SK-N-SH (cell line): ENCODE data around the gene TTC28. TPM values are rescaled to one million over a fixed set of nuclear protein-coding genes. Genes with fewer than 3 reads are reported as not detected.

ENCODE experiments used
- CTCF ChIA-PET: fragments of 300-600, 350-600 bp; formaldehyde crosslinking; extraction: SDS; loops from one replicate; lab custom pipeline; 2021; lab: Yijun Ruan, JAX
- POLR2A ChIA-PET: fragments of 350-600 bp; sonication (Branson Sonifier 250); formaldehyde crosslinking; extraction: SDS; loops from one replicate; lab custom pipeline; 2020; ENCODE audit warnings: antibody characterized with exemption, inconsistent platforms; lab: Yijun Ruan, JAX
- DNase-seq: peaks from one replicate; pipeline ENCODE4 v3.0.0; 2012
- H2AFZ ChIP-seq: fragments of 200-600 bp; sonication (generic); 2 replicates; pipeline ENCODE4 v1.8.1; 2016; ENCODE audit warnings: antibody characterized with exemption, mild to moderate bottlenecking, low read depth
- H3F3A ChIP-seq: fragments of 200-600 bp; sonication (generic); replicated peaks from 2 replicates; pipeline ENCODE3; 2016; ENCODE audit warnings: antibody characterized with exemption, mild to moderate bottlenecking; ENCODE audit not compliant: insufficient read depth
- H3K27ac ChIP-seq, 2 experiments: fragments of 200-500 bp in 1 of 2; fragments of 200-600 bp in 1 of 2; sonication (Bioruptor generic) in 1 of 2; sonication (generic), shearing (Covaris generic) in 1 of 2; 2 replicates each; pipeline versions ENCODE4 v1.5.1 to v1.6.1; 2014 to 2016; ENCODE audit warnings: low read depth in 2 of 2, inconsistent platforms in 1 of 2, low read length in 1 of 2, mild to moderate bottlenecking in 1 of 2, mixed read lengths in 1 of 2
- H3K27me3 ChIP-seq: fragments of 200-600 bp; sonication (generic), shearing (Covaris generic); 2 replicates; pipeline ENCODE4 v1.6.1; 2016; ENCODE audit warnings: mixed run types; ENCODE audit not compliant: insufficient read depth
- H3K36me3 ChIP-seq, 2 experiments: fragments of 200-500 bp in 1 of 2; fragments of 200-600 bp in 1 of 2; sonication (Bioruptor generic) in 1 of 2; sonication (generic) in 1 of 2; replicated peaks in 1 of 2; 2 replicates each; pipeline versions ENCODE3 to v1.5.1; 2014 to 2016; ENCODE audit warnings: low read length in 1 of 2, mild to moderate bottlenecking in 1 of 2; ENCODE audit not compliant: insufficient read depth in 2 of 2, control insufficient read depth in 1 of 2
- H3K4me1 ChIP-seq, 2 experiments: fragments of 200-500 bp in 1 of 2; fragments of 200-600 bp in 1 of 2; sonication (Bioruptor generic) in 1 of 2; sonication (generic), shearing (Covaris generic) in 1 of 2; 2 replicates each; pipeline versions ENCODE4 v1.5.1 to v1.6.1; 2014 to 2016; ENCODE audit warnings: low read depth in 1 of 2, low read length in 1 of 2, mixed run types in 1 of 2; ENCODE audit not compliant: insufficient read depth in 2 of 2, control insufficient read depth in 1 of 2
- H3K4me2 ChIP-seq: fragments of 200-600 bp; sonication (generic), shearing (Covaris generic); 2 replicates; pipeline ENCODE4 v1.6.1; 2017; ENCODE audit warnings: mixed run types
- H3K4me3 ChIP-seq, 2 experiments: fragments of 200-500 bp in 1 of 2; fragments of 200-600 bp in 1 of 2; sonication (Bioruptor generic) in 1 of 2; sonication (generic), shearing (Covaris generic) in 1 of 2; 2 replicates each; pipeline versions ENCODE4 v1.5.1 to v1.8.1; 2014 to 2016; ENCODE audit warnings: low read depth in 2 of 2, inconsistent platforms in 1 of 2, low read length in 1 of 2, mild to moderate bottlenecking in 1 of 2, mixed read lengths in 1 of 2, moderate library complexity in 1 of 2
- H3K79me2 ChIP-seq: fragments of 200-600 bp; sonication (generic); 2 replicates; pipeline ENCODE4 v1.8.1; 2017; ENCODE audit warnings: mild to moderate bottlenecking; ENCODE audit not compliant: insufficient read depth
- H3K9ac ChIP-seq: fragments of 200-600 bp; sonication (generic); 2 replicates; pipeline ENCODE4 v1.6.1; 2017; ENCODE audit warnings: mixed run types
- H3K9me2 ChIP-seq: fragments of 200-600 bp; sonication (generic); 2 replicates; pipeline ENCODE4 v1.6.1; 2017; ENCODE audit warnings: mixed run types
- H3K9me3 ChIP-seq: fragments of 200-600 bp; sonication (generic); 2 replicates; pipeline ENCODE4 v1.6.1; 2017; ENCODE audit warnings: mixed run types, mild to moderate bottlenecking, moderate library complexity
- H4K20me1 ChIP-seq: fragments of 200-600 bp; sonication (generic); 2 replicates; pipeline ENCODE4 v1.6.1; 2017; ENCODE audit warnings: mild to moderate bottlenecking, mixed run types; ENCODE audit not compliant: insufficient read depth
- CTCF ChIP-seq: fragments of 200-600 bp; sonication (generic); IDR thresholded peaks from 2 replicates; pipeline ENCODE4 v1.6.1; 2017; ENCODE audit warnings: antibody characterized with exemption, mild to moderate bottlenecking, moderate library complexity
- ELF1 ChIP-seq: IDR thresholded peaks from 2 replicates; pipeline ENCODE4 v1.4.0; 2012
- EZH2phosphoT487 ChIP-seq: fragments of 200-600 bp; sonication (generic); IDR thresholded peaks from 2 replicates; pipeline ENCODE4 v1.6.1; 2017; ENCODE audit warnings: low read depth, mixed run types, mild to moderate bottlenecking, antibody characterized with exemption, moderate library complexity, borderline replicate concordance
- FOXJ3 ChIP-seq: sonication (generic); formaldehyde crosslinking; IDR thresholded peaks from 2 replicates; pipeline ENCODE4 v1.5.1; 2020; ENCODE audit warnings: mild to moderate bottlenecking, missing genetic modification reagents
- FOXM1 ChIP-seq: IDR thresholded peaks from 2 replicates; pipeline ENCODE4 v1.4.0; 2012; ENCODE audit warnings: low read depth, mild to moderate bottlenecking
- GABPA ChIP-seq: IDR thresholded peaks from 2 replicates; pipeline ENCODE4 v1.4.0; 2012; ENCODE audit warnings: low read depth, mild to moderate bottlenecking
- IRF3 ChIP-seq: fragments of 150-350 bp; IDR thresholded peaks from 2 replicates; pipeline ENCODE4 v1.6.1; 2016; ENCODE audit warnings: mild to moderate bottlenecking, low read depth, low read length
- JUND ChIP-seq: IDR thresholded peaks from 2 replicates; pipeline ENCODE4 v1.4.0; 2012
- MXI1 ChIP-seq: IDR thresholded peaks from 2 replicates; pipeline ENCODE4 v1.6.1; 2012; ENCODE audit warnings: mild to moderate bottlenecking, low read depth, low read length, improper control_type of control experiment
- NFIC ChIP-seq: IDR thresholded peaks from 2 replicates; pipeline ENCODE4 v1.4.0; 2012; ENCODE audit warnings: borderline replicate concordance
- NRF1 ChIP-seq: IDR thresholded peaks from 2 replicates; pipeline ENCODE4 v1.6.1; 2012; ENCODE audit warnings: low read depth, mild to moderate bottlenecking, low read length
- RAD21 ChIP-seq: IDR thresholded peaks from 2 replicates; pipeline ENCODE4 v1.6.1; 2012; ENCODE audit warnings: mild to moderate bottlenecking, low read length
- RCOR1 ChIP-seq: fragments of 150-350 bp; IDR thresholded peaks from 2 replicates; pipeline ENCODE4 v1.6.1; 2017; ENCODE audit warnings: antibody characterized with exemption, low read length
- RXRA ChIP-seq: IDR thresholded peaks from 2 replicates; pipeline ENCODE4 v1.4.0; 2012; ENCODE audit warnings: low read depth, mild to moderate bottlenecking, borderline replicate concordance
- SIN3A ChIP-seq: IDR thresholded peaks from 2 replicates; pipeline ENCODE4 v1.6.1; 2012; ENCODE audit warnings: low read depth, mild to moderate bottlenecking, low read length, moderate library complexity, borderline replicate concordance
- SMC3 ChIP-seq: IDR thresholded peaks from 2 replicates; pipeline ENCODE4 v1.6.1; 2012; ENCODE audit warnings: low read depth, low read length, improper control_type of control experiment
- TCF12 ChIP-seq: IDR thresholded peaks from 2 replicates; pipeline ENCODE4 v1.4.0; 2012
- TEAD4 ChIP-seq: IDR thresholded peaks from 2 replicates; pipeline ENCODE4 v1.4.0; 2012; ENCODE audit warnings: mild to moderate bottlenecking, borderline replicate concordance; ENCODE audit not compliant: insufficient read depth
- YY1 ChIP-seq: IDR thresholded peaks from 2 replicates; pipeline ENCODE4 v1.4.0; 2012; ENCODE audit warnings: low read depth, mild to moderate bottlenecking
- ZBTB33 ChIP-seq: IDR thresholded peaks from 2 replicates; pipeline ENCODE4 v1.4.0; 2012; ENCODE audit warnings: low read depth, borderline replicate concordance
- WGBS: methylation state at CpG from one replicate; pipeline ENCODE4 v1.1.6; 2017; ENCODE audit warnings: low lambda C conversion rate; 5-methylcytosine and 5-hydroxymethylcytosine counted together
- polyA plus RNA-seq, 3 experiments: library from polyadenylated mRNA; depleted of rRNA; stranded (reverse); fragments of >200 nt; gene quantifications; 2 replicates each; pipeline ENCODE4 v1.2.3, GENCODE V29; 2012

Gene TTC28
- polyA plus RNA-seq, 1 of the 3 experiments (the other 2 are of a cell fraction): 5.9 TPM

- Histone ChIP-seq H3K4me1 (no peaks in the 10 kb centered on the region; a peak in 1 of 4 replicates), H3F3A (peaks cover 3% of the 10 kb centered on the region), H3K36me3 (no peaks in the 10 kb centered on the region), H3K9me2 (no peaks in the 10 kb centered on the region), H3K79me2 (no peaks in the 10 kb centered on the region), H3K4me2 (no peak overlapping the region), H3K9ac (no peak overlapping the region), H2AFZ (no peak overlapping the region), H3K27ac (no peak overlapping the region), H3K4me3 (no peak overlapping the region), H4K20me1 (no peaks in the 10 kb centered on the region), H3K27me3 (no peaks in the 10 kb centered on the region), H3K9me3 (no peaks in the 10 kb centered on the region)
- DNase-seq: no peak
- ChIA-PET POLR2A (no interaction called here), CTCF (no interaction called here)
- TF ChIP-seq FOXM1: no peak
- no peak for TF ChIP-seq SIN3A
- TF ChIP-seq TCF12: no peak
- no peak for TF ChIP-seq JUND
- TF ChIP-seq SMC3: no peak
- no peak for TF ChIP-seq YY1
- no peak for TF ChIP-seq EZH2phosphoT487
- TF ChIP-seq ELF1: no peak
- TF ChIP-seq ZBTB33: no peak
- WGBS: 93% methylated on average over 3 of the region's 3 CpGs
Observed at GRCh38 chr22:28576162-28576561, 103.5 kb downstream of the TTC28 start.

GRCh38 chr22:28574159-28574788 is 105.4 kb downstream of the TTC28 start:
- ChIA-PET POLR2A (no interaction called here), CTCF (interaction anchor here (1.1 to 1.3 kb wide), 2 partner anchors 8 to 131 kb away, joined by 3 read pairs; no protein-coding TSS in a partner anchor)
- no peak overlapping the region for H2AFZ ChIP-seq
- no peak overlapping the region for H3K27ac ChIP-seq
- H3K9me2 ChIP-seq: no peaks in the 10 kb centered on the region
- no peak for DNase-seq
- TF ChIP-seq MXI1 (no peak), TEAD4 (no peak), NFIC (no peak), NRF1 (no peak), IRF3 (no peak), FOXJ3 (CRISPR knock-in tag) (no peak), JUND (no peak), ELF1 (no peak), RCOR1 (no peak), RAD21 (no peak), GABPA (no peak), RXRA (no peak), CTCF (no peak), EZH2phosphoT487 (no peak), ZBTB33 (no peak)
- H3K9me3 ChIP-seq: no peaks in the 10 kb centered on the region
- no peaks in the 10 kb centered on the region; a peak in 1 of 4 replicates for H3K4me1 ChIP-seq
- H3F3A ChIP-seq: peaks cover 3% of the 10 kb centered on the region
- H4K20me1 ChIP-seq: no peaks in the 10 kb centered on the region
- H3K4me2 ChIP-seq: no peak overlapping the region
- H3K4me3 ChIP-seq: no peak overlapping the region
- no peak overlapping the region for H3K9ac ChIP-seq
- WGBS: 96% methylated on average over 4 of the region's 4 CpGs
- H3K36me3 ChIP-seq: no peaks in the 10 kb centered on the region
- H3K79me2 ChIP-seq: peaks cover 10% of the 10 kb centered on the region
- H3K27me3 ChIP-seq: no peaks in the 10 kb centered on the region
